Astrocyte of the cerebellum (primary cell): ENCODE data around the gene ZFYVE21.
"Not testable (repeated sequence)": the region's sequence is repeated elsewhere in the genome, so short reads cannot be mapped to it uniquely, and the experiment has no call there.

ENCODE experiments used
- DNase-seq: peaks from one replicate; pipeline ENCODE4 v3.0.0-alpha.2; 2011; ENCODE audit warnings: low read depth
- H3K4me3 ChIP-seq: 2 replicates; pipeline ENCODE4 v1.5.1; 2011; ENCODE audit warnings: mild to moderate bottlenecking, low read depth, low read length, moderate library complexity
- in situ Hi-C: cut with HindIII; loops from 2 replicates; pipeline ENCODE4 v1.10.0; 2017; ENCODE audit warnings: low sequenced_read_pairs
- TF ChIP-seq, protein P1 (sequence below): IDR thresholded peaks from 2 replicates; pipeline ENCODE4 v1.5.1; 2012; ENCODE audit warnings: low read length, low read depth, moderate library complexity, mild to moderate bottlenecking; ENCODE audit errors: missing control alignments

Gene ZFYVE21

DNA sequence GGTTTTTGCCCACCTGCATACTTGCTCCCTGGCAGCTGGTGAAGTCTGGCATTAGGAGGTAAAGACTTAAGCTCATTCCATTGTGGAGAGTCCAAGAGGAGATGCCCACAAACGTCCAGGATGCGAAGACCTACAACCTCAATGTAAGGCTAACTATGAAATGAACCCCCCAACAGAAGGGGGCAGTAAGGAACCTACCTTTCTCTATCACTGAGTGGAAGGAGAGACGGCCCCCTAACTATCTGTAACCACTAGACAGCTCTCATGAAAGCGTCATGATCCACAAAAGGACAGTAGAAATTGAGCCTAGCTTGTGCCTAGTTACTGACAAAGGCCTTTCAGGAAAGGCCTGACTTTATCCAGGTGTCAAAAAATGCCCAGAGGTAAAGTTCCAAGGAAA is 55.3 kb downstream of the ZFYVE21 start:
- in situ Hi-C loops = no loop called here
- no peak overlapping the region for H3K4me3 ChIP-seq
- no peak for DNase-seq
- TF ChIP-seq, protein P1, sequence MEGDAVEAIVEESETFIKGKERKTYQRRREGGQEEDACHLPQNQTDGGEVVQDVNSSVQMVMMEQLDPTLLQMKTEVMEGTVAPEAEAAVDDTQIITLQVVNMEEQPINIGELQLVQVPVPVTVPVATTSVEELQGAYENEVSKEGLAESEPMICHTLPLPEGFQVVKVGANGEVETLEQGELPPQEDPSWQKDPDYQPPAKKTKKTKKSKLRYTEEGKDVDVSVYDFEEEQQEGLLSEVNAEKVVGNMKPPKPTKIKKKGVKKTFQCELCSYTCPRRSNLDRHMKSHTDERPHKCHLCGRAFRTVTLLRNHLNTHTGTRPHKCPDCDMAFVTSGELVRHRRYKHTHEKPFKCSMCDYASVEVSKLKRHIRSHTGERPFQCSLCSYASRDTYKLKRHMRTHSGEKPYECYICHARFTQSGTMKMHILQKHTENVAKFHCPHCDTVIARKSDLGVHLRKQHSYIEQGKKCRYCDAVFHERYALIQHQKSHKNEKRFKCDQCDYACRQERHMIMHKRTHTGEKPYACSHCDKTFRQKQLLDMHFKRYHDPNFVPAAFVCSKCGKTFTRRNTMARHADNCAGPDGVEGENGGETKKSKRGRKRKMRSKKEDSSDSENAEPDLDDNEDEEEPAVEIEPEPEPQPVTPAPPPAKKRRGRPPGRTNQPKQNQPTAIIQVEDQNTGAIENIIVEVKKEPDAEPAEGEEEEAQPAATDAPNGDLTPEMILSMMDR = no peak

DNA sequence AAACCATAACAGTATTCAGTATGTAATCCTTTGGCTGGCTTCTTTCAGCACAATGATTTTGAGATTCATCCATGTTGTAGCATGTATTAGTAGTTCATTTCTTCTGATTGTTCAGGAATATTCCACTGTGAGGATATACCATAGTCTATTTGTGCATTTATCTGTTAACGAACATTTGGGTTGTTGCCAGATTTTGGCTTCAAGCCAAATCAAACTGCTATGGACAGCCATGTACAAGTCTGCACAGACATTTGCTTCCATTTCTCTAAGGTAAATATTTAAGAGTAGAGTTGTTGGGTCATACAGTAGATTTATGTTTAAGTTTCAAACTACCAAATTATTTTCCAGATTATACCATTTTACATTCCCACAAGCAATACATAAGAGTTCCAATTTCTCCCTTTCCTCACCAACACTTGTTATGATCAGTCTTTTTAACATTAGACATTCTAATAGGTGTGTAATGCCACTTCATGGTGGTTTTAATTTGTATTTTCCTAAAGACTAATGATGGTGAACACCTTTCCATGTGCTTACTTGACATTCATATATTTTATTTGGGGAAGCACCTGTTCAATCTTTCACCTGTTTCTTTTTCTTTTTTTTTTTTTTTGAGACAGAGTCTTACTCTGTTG is 56.6 kb downstream of the ZFYVE21 start:
- no peak for DNase-seq
- in situ Hi-C loops = no loop called here
- H3K4me3 ChIP-seq = no peak overlapping the region
- TF ChIP-seq, protein P1 = no peak

DNA sequence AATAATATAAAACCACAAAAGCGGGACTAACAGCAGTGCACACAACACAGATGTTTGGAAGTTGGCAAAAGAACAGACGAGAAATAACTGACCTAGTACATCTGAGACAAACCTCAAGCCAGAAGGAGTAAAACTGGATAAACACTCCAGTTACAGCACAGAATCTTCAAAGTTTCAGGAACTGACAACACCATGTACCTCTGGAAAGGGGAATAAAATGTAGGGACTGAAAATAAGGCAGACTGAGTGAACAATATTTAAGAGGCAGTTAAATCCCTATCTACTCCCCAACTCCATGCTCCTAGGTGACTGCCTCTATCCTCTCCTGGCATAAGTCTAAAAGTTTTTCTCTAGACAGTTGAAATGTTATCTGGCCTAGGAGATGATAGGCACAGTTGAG is 57.9 kb downstream of the ZFYVE21 start:
- in situ Hi-C loops = no loop called here
- no peak overlapping the region for H3K4me3 ChIP-seq
- DNase-seq = no peak
- TF ChIP-seq, protein P1 = no peak

DNA sequence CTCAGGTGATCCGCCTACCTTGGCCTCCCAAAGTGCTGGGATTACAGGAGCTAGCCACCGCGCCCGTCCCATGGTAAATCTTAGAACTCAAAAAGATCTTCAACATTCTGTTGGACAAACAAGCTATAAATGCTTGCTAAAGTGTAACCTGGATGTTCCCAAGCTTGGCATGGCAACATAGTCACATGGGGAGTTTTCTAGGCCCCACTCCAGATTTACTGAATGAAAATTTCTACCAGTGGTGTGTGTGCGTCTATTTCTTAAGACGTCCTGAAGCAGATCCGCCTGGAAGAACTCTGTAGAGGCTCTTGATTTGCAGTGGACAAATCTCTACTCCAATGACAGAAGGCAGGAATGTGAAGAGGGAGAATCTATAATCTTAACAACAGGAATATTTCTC is 59.9 kb downstream of the ZFYVE21 start:
- TF ChIP-seq, protein P1 = no peak
- H3K4me3 ChIP-seq = no peak overlapping the region
- in situ Hi-C loops = no loop called here
- DNase-seq = no peak

DNA sequence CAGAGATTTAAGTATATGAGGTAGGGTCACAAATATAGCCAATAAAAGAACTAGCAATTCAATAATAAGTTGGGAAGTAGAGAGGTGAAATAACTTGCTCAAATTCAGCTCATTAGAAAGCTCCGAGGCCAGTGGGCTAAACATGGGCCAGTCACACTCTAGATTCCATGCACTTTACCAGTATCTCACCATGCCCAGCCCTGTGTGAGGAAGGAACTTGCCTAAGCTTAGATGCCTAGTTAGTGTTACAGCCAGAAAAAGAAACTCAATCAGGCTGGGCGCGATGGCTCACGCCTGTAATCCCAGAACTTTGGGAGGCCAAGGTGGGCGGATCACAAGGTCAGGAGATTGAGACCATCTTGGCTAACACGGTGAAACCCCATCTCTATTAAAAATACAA is 60.7 kb downstream of the ZFYVE21 start:
- DNase-seq, H3K4me3 ChIP-seq, in situ Hi-C loops: not testable (repeated sequence)

DNA sequence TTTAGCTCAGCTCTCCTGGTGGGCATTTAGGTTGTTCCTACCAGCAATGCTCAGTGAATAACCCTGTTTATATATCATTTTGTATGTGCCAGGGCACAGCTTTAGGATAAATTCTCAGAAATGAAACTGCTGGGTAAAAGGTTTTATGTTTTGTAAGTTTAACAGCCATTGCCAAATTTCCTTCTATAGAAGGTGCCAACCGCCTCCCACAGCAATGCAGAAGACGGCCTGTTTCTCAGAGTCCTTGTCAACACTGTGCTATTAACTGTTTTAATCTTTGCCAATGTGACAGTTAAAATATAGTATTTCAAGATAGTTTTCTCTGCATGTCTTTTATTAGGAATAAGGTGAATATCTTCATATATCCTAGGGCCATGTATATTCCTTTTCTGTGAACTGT is 66.8 kb downstream of the ZFYVE21 start:
- no peak for DNase-seq
- no peak overlapping the region for H3K4me3 ChIP-seq
- TF ChIP-seq, protein P1 = no peak
- in situ Hi-C loops = no loop called here
